A549 treated with Hydrocortisone at 1 μM for 4 hours (cell line): ENCODE data around the gene SSX1. TPM values are rescaled to one million over a fixed set of nuclear protein-coding genes. Genes with fewer than 3 reads are reported as not detected.

Source experiments
- total RNA-seq: library from RNA; stranded (reverse); fragments of 200-300 nt; extraction: Qiagen RNA extraction; gene quantifications from 5 replicates; pipeline ENCODE4 v1.2.3, GENCODE V29; 2022

The SSX1 gene, protein sequence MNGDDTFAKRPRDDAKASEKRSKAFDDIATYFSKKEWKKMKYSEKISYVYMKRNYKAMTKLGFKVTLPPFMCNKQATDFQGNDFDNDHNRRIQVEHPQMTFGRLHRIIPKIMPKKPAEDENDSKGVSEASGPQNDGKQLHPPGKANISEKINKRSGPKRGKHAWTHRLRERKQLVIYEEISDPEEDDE
- total RNA-seq: not detected in 5 replicates

DNA sequence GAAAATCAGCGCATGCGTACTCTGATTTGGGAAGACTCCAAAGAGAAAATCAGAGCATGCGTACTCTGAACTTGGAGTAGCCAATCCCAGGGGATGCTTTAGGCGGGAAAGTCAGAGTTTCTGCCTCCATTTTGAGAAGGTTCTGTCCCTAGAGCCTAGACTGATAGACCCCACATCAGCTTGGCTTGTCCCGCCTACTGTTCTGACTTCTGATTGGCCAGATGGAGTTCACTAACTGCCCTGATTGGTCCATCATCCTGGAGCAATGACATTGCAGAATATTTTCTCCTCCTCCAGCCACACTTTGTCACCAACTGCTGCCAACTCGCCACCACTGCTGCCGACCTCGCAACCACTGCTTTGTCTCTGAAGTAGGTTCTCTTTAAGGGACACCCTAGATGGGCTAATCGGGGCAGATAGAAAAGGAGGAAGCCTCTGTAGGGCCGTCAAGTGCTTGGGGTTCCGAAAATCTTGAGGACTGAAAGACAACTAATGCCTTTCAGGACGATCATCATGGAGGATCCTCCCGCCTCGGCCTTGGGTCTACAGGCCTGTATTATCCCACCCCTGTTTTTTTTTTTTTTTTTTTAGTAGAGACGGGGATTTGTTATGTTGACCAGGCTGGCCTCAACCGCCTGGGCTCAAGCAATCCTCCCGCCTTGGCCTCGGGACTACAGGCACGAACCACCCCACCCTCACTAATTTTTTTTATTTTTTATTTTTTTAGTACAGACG is at the start of gene SSX1:
Gene SSX1, plus strand, starts transcription at position 331 of the 735 bp plus-strand sequence. CDS start 1,850 bp downstream, outside the sequence.

Other genes starting within 250 kb of the SSX1 start
- not detected in 5 replicates for gene SPACA5, start 248.4 kb upstream of the SSX1 start, total RNA-seq
- gene ZNF630, start 183.8 kb upstream of the SSX1 start, total RNA-seq: 0.14 to 0.40 TPM (median 0.21 TPM) in 5 replicates
- not detected in 5 replicates for gene SPACA5B, start 124.8 kb upstream of the SSX1 start, total RNA-seq
- not detected in 5 replicates for gene SSX5, start 58.6 kb upstream of the SSX1 start, total RNA-seq
- not detected in 5 replicates for gene SSX3, start 101.3 kb downstream of the SSX1 start, total RNA-seq
- gene SSX4, start 128.1 kb downstream of the SSX1 start, total RNA-seq: not detected in 5 replicates
- gene SSX4B, start 156.6 kb downstream of the SSX1 start, total RNA-seq: not detected in 5 replicates
- gene SLC38A5, start 214.9 kb downstream of the SSX1 start, total RNA-seq: 0.18 to 0.38 TPM (median 0.26 TPM) in 5 replicates
- gene FTSJ1, start 220.8 kb downstream of the SSX1 start, total RNA-seq: 68.5 to 73.8 TPM (median 70.9 TPM) in 5 replicates